GM18861 (cell line): ENCODE results near the gene SCMH1.
"Not testable (repeated sequence)": the region's sequence is repeated elsewhere in the genome, so short reads cannot be mapped to it uniquely, and the experiment has no call there.

Experiments used
- ATAC-seq: cut with Tn5 transposase; IDR thresholded peaks from one replicate; pipeline ENCODE4 v1.9.1; 2021; ENCODE audit not compliant: unreplicated experiment

The SCMH1 gene

GRCh38 chr1:41215623-41216022 is 26.5 kb downstream of the SCMH1 start:
- no peak for ATAC-seq

- no peak for ATAC-seq
Observed at GRCh38 chr1:41213341-41213740, 28.8 kb downstream of the SCMH1 start.

- ATAC-seq: not testable (repeated sequence)
Observed at GRCh38 chr1:41211608-41212007, 30.5 kb downstream of the SCMH1 start.

DNA sequence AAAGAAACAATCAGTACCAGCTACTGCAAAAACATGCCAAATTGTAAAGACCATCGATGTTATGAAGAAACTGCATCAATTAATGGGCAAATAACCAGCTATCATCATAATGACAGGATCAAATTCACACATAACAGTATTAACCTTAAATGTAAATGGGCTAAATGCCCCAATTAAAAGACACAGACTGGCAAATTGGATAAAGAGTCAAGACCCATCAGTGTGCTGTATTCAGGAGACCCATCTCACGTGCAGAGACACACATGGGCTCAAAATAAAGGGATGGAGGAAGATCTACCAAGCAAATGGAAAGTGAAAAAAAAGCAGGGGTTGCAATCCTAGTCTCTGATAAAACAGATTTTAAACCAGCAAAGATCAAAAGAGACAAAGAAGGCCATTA is 35.1 kb downstream of the SCMH1 start:
- not testable (repeated sequence) for ATAC-seq

DNA sequence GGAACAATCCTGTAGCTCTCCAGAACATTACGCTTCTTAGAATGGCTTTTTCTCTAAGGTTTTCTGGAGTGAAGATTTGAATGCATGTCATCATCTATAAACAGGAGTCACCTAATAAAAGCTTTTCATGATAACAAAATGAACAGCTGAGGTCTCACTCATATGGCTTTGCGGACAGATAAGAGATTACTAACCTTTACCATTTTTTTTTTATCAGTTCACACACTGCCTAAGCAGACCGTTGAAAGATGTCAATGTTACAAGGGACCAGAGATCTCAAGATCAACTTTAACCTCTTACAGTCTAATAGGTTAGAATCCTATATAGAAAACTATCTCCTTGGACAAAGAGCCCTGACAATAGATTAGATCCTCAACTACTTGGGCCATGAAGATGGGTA is 41.4 kb downstream of the SCMH1 start:
- no peak for ATAC-seq

GRCh38 chr1:41199375-41199774 is 42.7 kb downstream of the SCMH1 start:
- no peak for ATAC-seq

- no peak for ATAC-seq
Observed at GRCh38 chr1:41192456-41193178, 49.5 kb downstream of the SCMH1 start.

DNA sequence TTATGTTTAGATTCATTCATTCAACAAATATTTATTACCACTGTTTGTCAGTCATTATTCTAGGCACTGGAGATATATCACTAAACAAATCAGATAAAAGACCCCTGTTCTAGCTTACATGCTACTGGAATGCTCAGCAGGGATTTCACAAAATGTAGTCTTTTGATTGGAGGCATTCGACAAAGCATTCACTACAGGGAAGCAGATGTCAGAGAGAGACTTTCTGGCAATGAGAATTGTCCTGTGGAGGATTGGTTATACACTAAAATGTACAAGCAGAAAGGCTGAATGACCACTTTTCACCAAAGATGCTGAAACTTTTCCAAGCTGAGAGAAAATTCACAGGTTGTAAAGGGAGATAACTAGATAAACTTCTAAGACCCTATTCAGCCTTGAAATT is 57.7 kb downstream of the SCMH1 start:
- ATAC-seq: no peak

DNA sequence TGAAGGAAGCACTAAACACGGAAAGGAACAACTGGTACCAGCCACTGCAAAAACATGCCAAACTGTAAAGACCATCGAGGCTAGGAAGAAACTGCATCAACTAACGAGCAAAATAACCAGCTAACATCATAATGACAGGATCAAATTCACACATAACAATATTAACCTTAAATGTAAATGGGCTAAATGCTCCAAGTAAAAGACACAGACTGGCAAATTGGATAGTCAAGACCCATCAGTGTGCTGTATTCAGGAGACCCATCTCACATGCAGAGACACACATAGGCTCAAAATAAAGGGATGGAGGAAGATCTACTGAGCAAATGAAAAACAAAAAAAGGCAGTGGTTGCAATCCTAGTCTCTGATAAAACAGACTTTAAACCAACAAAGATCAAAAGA is 63.9 kb downstream of the SCMH1 start:
- ATAC-seq: not testable (repeated sequence)

DNA sequence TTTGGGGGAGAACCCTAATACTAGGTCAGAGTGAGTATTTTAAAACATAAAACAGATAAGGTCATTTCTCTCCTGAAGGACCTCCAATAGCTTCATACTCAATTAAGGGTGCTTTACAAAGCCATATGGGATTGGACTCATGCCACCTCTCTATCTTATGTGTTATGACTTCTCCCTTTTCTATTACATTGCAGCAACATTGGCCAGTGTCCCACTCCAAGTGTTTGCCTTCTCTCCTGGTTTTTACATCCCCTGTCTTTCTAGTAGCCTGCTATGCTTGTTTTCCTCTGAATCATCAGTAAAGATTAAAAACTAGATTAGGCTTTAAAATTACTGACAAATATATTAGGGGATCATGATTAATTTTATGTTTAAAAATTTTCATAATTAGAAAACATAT is 66.6 kb downstream of the SCMH1 start:
- no peak for ATAC-seq

GRCh38 chr1:41174170-41174569 is 67.9 kb downstream of the SCMH1 start:
- no peak for ATAC-seq

DNA sequence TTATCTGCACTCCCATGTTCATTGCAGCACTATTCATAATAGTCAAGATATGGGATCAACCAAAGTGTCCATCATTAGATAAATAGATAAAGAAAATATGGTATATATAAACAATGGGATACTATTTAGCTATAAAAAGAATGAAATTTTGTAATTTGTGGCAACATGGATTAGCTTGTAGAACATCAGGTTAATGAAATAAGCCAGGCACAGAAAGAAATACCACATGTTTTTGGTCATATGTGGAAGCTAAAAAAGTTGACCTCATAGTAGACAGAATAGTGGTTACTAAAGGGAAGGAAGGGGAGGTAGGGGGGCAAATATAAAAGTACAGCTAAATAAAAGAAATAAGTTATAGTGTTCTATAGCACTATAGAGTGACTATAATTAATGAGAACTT is 68.5 kb downstream of the SCMH1 start:
- ATAC-seq: no peak

- no peak for ATAC-seq
Observed at GRCh38 chr1:41171266-41171874, 70.7 kb downstream of the SCMH1 start.

DNA sequence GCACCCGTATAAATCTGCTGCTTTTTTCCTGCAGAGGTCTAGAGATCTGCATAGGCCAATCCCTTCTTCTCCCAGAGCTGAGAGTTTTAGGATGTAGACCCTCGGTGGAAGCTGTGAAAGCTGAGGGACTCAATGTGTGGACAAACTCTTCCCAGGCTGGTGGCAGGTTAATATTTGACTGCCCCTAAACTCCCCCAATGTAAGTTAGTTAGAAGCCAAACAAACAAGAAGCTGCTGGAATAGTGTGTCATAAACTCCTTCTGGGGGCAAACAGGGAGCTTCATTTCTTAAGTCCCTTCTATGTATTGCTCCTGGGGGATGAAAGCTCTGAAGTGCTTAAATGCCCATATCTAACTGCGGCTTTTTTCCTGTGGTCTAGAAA is 72.3 kb downstream of the SCMH1 start:
- no peak for ATAC-seq

GRCh38 chr1:41169066-41169798 is 72.9 kb downstream of the SCMH1 start:
- no peak for ATAC-seq

DNA sequence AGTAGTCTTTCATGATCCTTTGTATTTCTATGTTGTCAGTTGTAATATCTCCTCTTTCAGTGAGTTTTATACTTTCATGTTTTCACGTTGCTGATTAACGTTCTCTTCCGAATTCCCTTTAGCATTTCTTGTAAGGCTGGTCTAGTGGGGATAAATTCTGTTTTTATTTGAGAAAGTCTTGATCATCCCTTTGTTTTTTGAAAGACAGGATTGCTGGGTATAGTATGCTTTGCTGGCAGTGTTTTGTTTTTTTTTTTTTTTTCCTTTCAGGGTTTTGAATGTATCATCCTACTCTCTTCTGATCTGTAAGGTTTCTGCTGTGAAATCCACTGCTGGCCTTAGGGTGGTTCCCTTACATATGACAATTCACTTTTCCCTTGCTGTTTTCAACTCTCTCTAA is 74.4 kb downstream of the SCMH1 start:
- no peak for ATAC-seq

DNA sequence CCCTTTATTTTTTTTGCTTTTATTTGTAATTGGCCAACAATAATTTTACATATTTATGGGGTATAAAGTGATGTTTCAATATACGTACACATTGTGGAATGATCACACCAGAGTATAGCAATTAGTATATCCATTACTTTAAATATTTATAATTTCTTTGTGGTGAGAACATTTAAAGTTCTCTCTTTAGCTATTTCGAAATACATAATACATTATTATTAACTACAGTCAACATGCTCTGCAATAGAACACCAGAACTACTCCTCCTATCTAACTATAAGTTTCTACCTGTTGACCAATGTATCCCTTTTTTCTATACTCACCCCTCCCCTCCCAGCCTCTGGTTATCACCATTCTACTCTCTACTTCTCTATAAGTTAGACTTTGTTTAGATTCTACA is 77.4 kb downstream of the SCMH1 start:
- ATAC-seq: no peak

DNA sequence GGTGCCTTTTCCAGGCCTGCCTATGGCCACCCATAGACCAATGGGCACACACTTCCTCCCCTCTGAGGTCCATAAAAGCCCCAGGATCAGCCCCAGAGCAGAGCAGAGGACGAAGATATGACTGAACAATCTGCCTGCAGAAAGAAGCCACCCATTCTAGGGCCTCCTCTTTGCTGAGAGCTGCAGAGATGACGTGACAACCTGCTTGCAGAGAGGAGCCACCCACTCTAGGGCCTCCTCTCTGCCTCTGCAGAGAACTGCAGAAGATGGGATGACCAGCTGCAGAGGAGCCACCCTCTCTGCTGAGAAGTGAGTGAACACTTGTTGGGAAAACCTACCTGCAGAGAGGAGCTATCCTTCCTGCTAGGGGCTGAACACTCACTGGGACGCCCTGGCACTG is 79.7 kb downstream of the SCMH1 start:
- ATAC-seq: no peak

DNA sequence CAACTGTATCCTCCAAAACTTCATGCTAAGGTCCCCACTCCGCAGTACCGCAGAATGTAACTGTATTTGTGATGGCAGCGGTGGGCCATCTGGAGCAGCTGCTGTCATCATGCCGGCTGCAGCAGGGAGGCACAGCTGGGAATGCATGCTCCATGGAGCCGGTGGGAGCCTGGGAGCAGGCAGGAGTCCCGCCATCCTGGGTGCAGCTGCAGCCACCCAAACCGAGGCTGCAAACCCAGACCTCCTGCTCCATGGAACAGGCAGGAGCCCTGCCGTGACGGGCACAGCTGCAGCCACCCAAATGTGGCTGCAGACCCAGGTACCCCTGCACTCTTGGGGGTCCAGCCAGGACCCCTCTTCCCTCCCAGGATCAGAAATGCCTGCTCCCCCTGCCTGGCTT is 80.3 kb downstream of the SCMH1 start:
- no peak for ATAC-seq

- no peak for ATAC-seq
Observed at GRCh38 chr1:41160498-41161110, 81.5 kb downstream of the SCMH1 start.

DNA sequence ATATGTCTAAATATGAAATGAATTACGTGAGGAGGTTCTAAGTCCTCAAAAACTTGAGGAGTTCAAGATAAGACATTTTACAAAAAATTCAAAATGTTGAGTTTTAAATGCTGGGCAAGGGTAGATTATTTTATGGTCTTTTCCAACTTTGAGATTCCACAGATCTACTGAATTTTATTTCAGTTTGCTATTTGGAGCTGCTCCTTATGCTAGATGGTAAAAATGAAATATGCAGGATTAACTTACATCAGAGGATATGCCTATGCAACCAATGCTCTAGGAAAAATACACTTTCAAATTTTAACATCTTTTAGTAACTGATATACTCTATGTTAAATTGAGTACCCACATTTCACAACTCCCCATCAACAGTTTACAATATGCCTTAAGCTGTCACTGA is 83.1 kb downstream of the SCMH1 start:
- ATAC-seq: no peak
